Stomach smooth muscle (tissue), 2 donors: ENCODE results near the gene TNIK.

Experiments used
- H3K27ac ChIP-seq: one replicate; pipeline ENCODE4 v1.7.0; 2013; ENCODE audit warnings: mild to moderate bottlenecking, low read length, inconsistent platforms
- H3K27me3 ChIP-seq, 2 donors: one replicate each; pipeline ENCODE4 v1.7.0; 2013; ENCODE audit warnings: low read length in 2 of 2; ENCODE audit not compliant: insufficient read depth in 2 of 2, control insufficient read depth in 1 of 2
- H3K36me3 ChIP-seq, 2 donors: one replicate each; pipeline ENCODE4 v1.7.0; 2013; ENCODE audit warnings: low read length in 2 of 2; ENCODE audit not compliant: control insufficient read depth in 2 of 2, insufficient read depth in 2 of 2
- H3K4me1 ChIP-seq: one replicate; pipeline ENCODE4 v1.7.0; 2013; ENCODE audit warnings: low read length; ENCODE audit not compliant: control insufficient read depth, insufficient read depth
- H3K4me3 ChIP-seq, 2 donors: one replicate each; pipeline ENCODE4 v1.7.0; 2013; ENCODE audit warnings: low read length in 2 of 2
- H3K9ac ChIP-seq, 2 donors: one replicate each; pipeline ENCODE4 v1.7.0; 2013; ENCODE audit warnings: low read length in 2 of 2, mild to moderate bottlenecking in 1 of 2
- H3K9me3 ChIP-seq, 2 donors: one replicate each; pipeline ENCODE4 v1.7.0; 2013; ENCODE audit warnings: low read length in 2 of 2; ENCODE audit not compliant: control insufficient read depth in 2 of 2
- donor health status: healthy.
- donor health status: Pancreatic carcinoma.

TNIK gene

GRCh38 chr3:171328419-171329082 is 131.7 kb downstream of the TNIK start:
- peaks cover 18% of the 10 kb centered on the region for H3K4me1 ChIP-seq
- H3K4me3 ChIP-seq = no peak overlapping the region
- no peaks in the 10 kb centered on the region for H3K9me3 ChIP-seq
- no peak overlapping the region for H3K9ac ChIP-seq
- no peak overlapping the region for H3K27ac ChIP-seq
- no peaks in the 10 kb centered on the region for H3K36me3 ChIP-seq
- no peaks in the 10 kb centered on the region for H3K27me3 ChIP-seq

GRCh38 chr3:171327441-171328174 is 132.6 kb downstream of the TNIK start:
- H3K27me3 ChIP-seq = no peaks in the 10 kb centered on the region
- H3K9ac ChIP-seq = no peak overlapping the region
- no peak overlapping the region for H3K4me3 ChIP-seq
- no peaks in the 10 kb centered on the region for H3K36me3 ChIP-seq
- H3K9me3 ChIP-seq = no peaks in the 10 kb centered on the region
- no peak overlapping the region for H3K27ac ChIP-seq
- H3K4me1 ChIP-seq = peaks cover 19% of the 10 kb centered on the region

GRCh38 chr3:171326717-171327440 is 133.3 kb downstream of the TNIK start:
- Histone ChIP-seq H3K4me1 (peaks cover 19% of the 10 kb centered on the region), H3K27ac (no peak overlapping the region), H3K36me3 (no peaks in the 10 kb centered on the region), H3K4me3 (no peak overlapping the region), H3K9ac (no peak overlapping the region), H3K27me3 (no peaks in the 10 kb centered on the region), H3K9me3 (no peaks in the 10 kb centered on the region)

GRCh38 chr3:171323938-171324536 is 136.2 kb downstream of the TNIK start:
- Histone ChIP-seq H3K36me3 (no peaks in the 10 kb centered on the region), H3K4me3 (peak overlapping the region in 1 of 2 donors; percentile 24), H3K9ac (no peak overlapping the region), H3K27ac (peak overlapping the region; percentile 6), H3K4me1 (peaks cover 28% of the 10 kb centered on the region), H3K27me3 (no peaks in the 10 kb centered on the region), H3K9me3 (no peaks in the 10 kb centered on the region)

GRCh38 chr3:171321559-171322360 is 138.4 kb downstream of the TNIK start:
- no peak overlapping the region for H3K27ac ChIP-seq
- peaks cover 17% of the 10 kb centered on the region for H3K4me1 ChIP-seq
- peak overlapping the region in 1 of 2 donors; percentile 9 for H3K4me3 ChIP-seq
- H3K9ac ChIP-seq = no peak overlapping the region
- no peaks in the 10 kb centered on the region for H3K9me3 ChIP-seq
- H3K27me3 ChIP-seq = no peaks in the 10 kb centered on the region
- no peaks in the 10 kb centered on the region for H3K36me3 ChIP-seq

- Histone ChIP-seq H3K27me3 (no peaks in the 10 kb centered on the region), H3K4me1 (peaks cover 17% of the 10 kb centered on the region), H3K27ac (no peak overlapping the region), H3K36me3 (no peaks in the 10 kb centered on the region), H3K9ac (no peak overlapping the region), H3K9me3 (no peaks in the 10 kb centered on the region), H3K4me3 (no peak overlapping the region)
Measured at GRCh38 chr3:171320750-171321558, 139.3 kb downstream of the TNIK start.

- Histone ChIP-seq H3K4me3 (no peak overlapping the region), H3K4me1 (peaks cover 11% of the 10 kb centered on the region), H3K9me3 (no peaks in the 10 kb centered on the region), H3K36me3 (no peaks in the 10 kb centered on the region), H3K27me3 (no peaks in the 10 kb centered on the region), H3K27ac (no peak overlapping the region), H3K9ac (no peak overlapping the region)
Measured at GRCh38 chr3:171317171-171317570, 143.0 kb downstream of the TNIK start.

- no peaks in the 10 kb centered on the region for H3K27me3 ChIP-seq
- H3K4me3 ChIP-seq = no peak overlapping the region
- no peak overlapping the region for H3K9ac ChIP-seq
- H3K9me3 ChIP-seq = no peaks in the 10 kb centered on the region
- H3K36me3 ChIP-seq = no peaks in the 10 kb centered on the region
- peaks cover 5% of the 10 kb centered on the region for H3K4me1 ChIP-seq
- no peak overlapping the region for H3K27ac ChIP-seq
Measured at GRCh38 chr3:171315919-171316318, 144.3 kb downstream of the TNIK start.

GRCh38 chr3:171315101-171315500 is 145.1 kb downstream of the TNIK start:
- H3K4me3 ChIP-seq = no peak overlapping the region
- H3K9ac ChIP-seq = no peak overlapping the region
- H3K9me3 ChIP-seq = no peaks in the 10 kb centered on the region
- H3K4me1 ChIP-seq = no peaks in the 10 kb centered on the region
- no peaks in the 10 kb centered on the region for H3K36me3 ChIP-seq
- H3K27me3 ChIP-seq = no peaks in the 10 kb centered on the region
- H3K27ac ChIP-seq = no peak overlapping the region
